KMS-11 (cell line): ENCODE data around the gene STX19.

Experiments used
- H2AFZ ChIP-seq: fragments of 200-600 bp; sonication (generic); 2 replicates; pipeline ENCODE4 v1.6.1; 2016; ENCODE audit warnings: antibody characterized with exemption, mixed run types, low read depth
- H3K27ac ChIP-seq: fragments of 200-600 bp; sonication (generic); 2 replicates; pipeline ENCODE4 v1.6.1; 2016; ENCODE audit warnings: mild to moderate bottlenecking, mixed run types
- H3K27me3 ChIP-seq: fragments of 200-600 bp; sonication (generic); 2 replicates; pipeline ENCODE4 v1.6.1; 2017; ENCODE audit warnings: mild to moderate bottlenecking, low read depth, mixed run types, moderate library complexity; ENCODE audit not compliant: insufficient read depth
- H3K36me3 ChIP-seq: fragments of 200-600 bp; sonication (generic); 2 replicates; pipeline ENCODE4 v1.6.1; 2017; ENCODE audit warnings: mild to moderate bottlenecking, mixed run types; ENCODE audit not compliant: insufficient read depth
- H3K4me1 ChIP-seq: fragments of 200-600 bp; sonication (generic); 2 replicates; pipeline ENCODE4 v1.6.1; 2016; ENCODE audit warnings: mild to moderate bottlenecking, low read depth, mixed run types; ENCODE audit not compliant: poor library complexity, severe bottlenecking
- H3K4me2 ChIP-seq: fragments of 200-600 bp; sonication (generic); 2 replicates; pipeline ENCODE4 v1.7.0; 2016; ENCODE audit warnings: mild to moderate bottlenecking, mixed run types
- H3K4me3 ChIP-seq: fragments of 200-600 bp; sonication (generic); IDR thresholded peaks from 2 replicates; pipeline ENCODE4 v1.6.1; 2017; ENCODE audit warnings: low read depth, low read length, mixed read lengths; ENCODE audit not compliant: insufficient read depth
- H3K79me2 ChIP-seq: fragments of 200-600 bp; sonication (generic); 2 replicates; pipeline ENCODE4 v1.6.1; 2016; ENCODE audit warnings: low read depth, mixed run types; ENCODE audit not compliant: insufficient read depth
- H3K9ac ChIP-seq: fragments of 200-600 bp; sonication (generic); 2 replicates; pipeline ENCODE4 v1.6.1; 2016; ENCODE audit warnings: mild to moderate bottlenecking, mixed run types
- H4K20me1 ChIP-seq: fragments of 200-600 bp; sonication (generic); 2 replicates; pipeline ENCODE4 v1.6.1; 2016; ENCODE audit warnings: mild to moderate bottlenecking, mixed run types; ENCODE audit not compliant: insufficient read depth
- TF ChIP-seq, protein P1 (sequence below): fragments of 200-600 bp; sonication (generic); conservative IDR thresholded peaks from 2 replicates; pipeline ENCODE4 v1.6.1; 2017; ENCODE audit warnings: low read depth, mild to moderate bottlenecking, antibody characterized with exemption, low read length, moderate library complexity, mixed read lengths

STX19 gene

DNA sequence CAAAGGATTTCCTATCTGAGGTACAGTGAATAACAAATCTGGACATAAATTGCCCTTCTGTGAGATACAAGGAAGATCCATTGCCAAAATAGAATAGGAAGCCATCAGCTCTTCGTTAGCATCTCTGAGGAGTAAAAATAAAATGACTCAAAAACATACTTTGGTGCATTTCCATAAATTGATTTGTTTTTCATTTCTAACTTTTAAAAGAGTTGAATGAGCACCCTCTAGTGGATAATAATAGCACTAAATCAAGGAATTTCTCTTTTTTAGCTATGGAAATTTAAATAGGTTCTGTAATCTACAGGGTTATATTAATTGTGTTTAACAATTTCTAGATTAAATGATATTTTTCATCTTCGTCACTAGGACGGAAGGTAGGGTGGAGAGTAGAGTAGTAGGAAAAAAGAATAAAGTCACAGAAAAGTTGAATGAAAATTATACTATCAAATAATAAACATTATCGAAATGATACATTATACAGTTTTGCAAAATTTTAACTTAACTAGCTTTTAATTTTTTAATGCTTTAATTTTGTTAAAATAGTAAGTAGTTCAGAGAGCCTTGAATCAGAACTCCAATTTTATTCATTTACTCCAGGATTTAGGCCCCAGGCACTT, 40.9 kb upstream of the STX19 start:
- H2AFZ ChIP-seq, result no peak overlapping the region

DNA sequence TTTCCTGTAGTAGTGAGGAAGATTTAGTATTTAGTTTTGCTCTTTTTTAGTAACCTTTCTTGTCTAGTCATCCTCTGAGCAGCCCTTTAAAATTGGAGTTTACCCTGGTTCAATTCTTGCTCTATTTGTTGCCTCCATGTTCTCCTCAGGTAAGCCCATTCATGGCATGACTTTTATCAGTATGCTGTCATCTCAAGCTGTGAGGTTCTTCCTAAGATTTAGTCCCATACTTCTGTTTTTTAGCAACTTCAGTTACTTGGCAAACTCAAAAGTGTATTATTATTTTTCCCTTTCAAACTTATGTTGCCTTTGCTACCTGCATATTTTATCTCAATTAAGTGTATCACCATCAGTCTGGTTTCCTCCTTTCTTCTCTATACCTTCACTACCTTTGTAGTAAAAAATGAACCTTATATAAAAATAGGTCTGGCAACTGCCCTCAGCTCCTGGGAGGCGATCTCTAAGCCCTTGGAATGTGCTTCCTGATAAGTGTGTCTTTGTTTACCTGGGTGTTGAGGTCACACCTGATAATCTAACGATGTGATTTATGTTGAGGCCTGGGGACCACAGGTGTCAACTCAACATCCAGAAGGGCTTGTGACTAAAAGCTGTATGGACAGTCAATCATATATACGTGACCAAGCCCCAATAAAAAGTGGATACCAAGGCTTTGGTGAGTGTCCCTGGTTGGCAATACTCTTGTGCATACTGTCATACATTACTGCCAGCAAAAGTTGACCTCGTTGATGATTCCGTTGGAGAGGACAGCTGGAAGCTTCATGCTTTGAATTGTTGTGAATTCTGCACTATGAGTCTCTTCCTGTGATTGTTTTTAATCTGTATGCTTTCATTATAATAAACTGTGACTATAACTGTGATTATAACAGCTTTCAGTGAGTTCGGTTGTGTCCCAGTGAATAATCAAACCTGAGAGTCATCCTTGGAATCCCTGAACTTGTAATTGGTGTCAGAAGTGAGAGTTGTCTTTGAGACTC, 38.4 kb upstream of the STX19 start:
- H3K36me3 ChIP-seq, result no peaks in the 10 kb centered on the region
- peaks cover 14% of the 10 kb centered on the region; the same call in 1 of the 2 replicates for H3K79me2 ChIP-seq
- H3K4me2 ChIP-seq, result no peak overlapping the region
- H3K9ac ChIP-seq, result no peak overlapping the region
- H2AFZ ChIP-seq, result no peak overlapping the region
- no peaks in the 10 kb centered on the region for H3K27me3 ChIP-seq
- no peak overlapping the region for H3K27ac ChIP-seq
- TF ChIP-seq, protein P1, sequence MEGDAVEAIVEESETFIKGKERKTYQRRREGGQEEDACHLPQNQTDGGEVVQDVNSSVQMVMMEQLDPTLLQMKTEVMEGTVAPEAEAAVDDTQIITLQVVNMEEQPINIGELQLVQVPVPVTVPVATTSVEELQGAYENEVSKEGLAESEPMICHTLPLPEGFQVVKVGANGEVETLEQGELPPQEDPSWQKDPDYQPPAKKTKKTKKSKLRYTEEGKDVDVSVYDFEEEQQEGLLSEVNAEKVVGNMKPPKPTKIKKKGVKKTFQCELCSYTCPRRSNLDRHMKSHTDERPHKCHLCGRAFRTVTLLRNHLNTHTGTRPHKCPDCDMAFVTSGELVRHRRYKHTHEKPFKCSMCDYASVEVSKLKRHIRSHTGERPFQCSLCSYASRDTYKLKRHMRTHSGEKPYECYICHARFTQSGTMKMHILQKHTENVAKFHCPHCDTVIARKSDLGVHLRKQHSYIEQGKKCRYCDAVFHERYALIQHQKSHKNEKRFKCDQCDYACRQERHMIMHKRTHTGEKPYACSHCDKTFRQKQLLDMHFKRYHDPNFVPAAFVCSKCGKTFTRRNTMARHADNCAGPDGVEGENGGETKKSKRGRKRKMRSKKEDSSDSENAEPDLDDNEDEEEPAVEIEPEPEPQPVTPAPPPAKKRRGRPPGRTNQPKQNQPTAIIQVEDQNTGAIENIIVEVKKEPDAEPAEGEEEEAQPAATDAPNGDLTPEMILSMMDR, result no peak
- H4K20me1 ChIP-seq, result no peaks in the 10 kb centered on the region
- peaks cover 42% of the 10 kb centered on the region for H3K4me1 ChIP-seq
- no peak overlapping the region for H3K4me3 ChIP-seq

More for the DNA sequence above, 40.9 kb upstream of the STX19 start:
- Histone ChIP-seq H3K27me3 (no peaks in the 10 kb centered on the region), H3K4me1 (peaks cover 37% of the 10 kb centered on the region), H3K79me2 (0 out of 2 replicates have a peak, but pooled peaks cover 5% of the 10 kb centered on the region), H3K9ac (no peak overlapping the region), H4K20me1 (no peaks in the 10 kb centered on the region), H3K27ac (no peak overlapping the region), H3K4me2 (no peak overlapping the region), H3K4me3 (no peak overlapping the region), H3K36me3 (no peaks in the 10 kb centered on the region)
- TF ChIP-seq, protein P1, result peak; percentile 77

DNA sequence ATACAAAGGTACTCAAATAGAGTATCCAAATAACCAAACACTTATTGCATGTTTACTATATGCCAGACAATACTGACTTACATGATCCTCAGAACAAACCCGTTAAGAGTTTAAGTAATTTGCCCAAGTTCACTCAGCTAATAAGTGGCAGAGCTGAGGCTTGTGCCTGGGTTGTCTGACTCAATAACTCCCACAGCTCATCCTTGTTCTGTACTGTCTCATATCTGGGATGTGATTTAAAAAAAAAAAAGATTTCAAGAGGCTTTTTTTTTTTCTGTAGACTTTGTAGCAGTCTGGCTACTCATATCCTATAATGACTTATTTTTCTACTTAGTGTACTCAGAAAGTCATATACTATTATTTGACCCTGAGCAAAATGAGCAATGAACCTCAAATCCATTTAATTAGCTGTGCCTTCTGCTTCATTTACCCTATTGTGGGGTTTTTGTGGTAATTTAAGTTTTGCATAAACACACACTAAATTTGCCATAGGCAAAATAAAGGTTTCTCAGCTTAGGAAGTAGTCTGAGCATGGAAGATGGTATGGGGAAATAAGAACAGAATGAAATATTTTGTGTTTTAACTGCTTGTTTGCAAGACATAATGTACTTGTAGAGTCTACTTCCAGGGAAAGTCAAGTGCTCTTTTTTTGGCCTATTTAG, 37.6 kb upstream of the STX19 start:
- Histone ChIP-seq H4K20me1 (no peaks in the 10 kb centered on the region), H3K4me2 (no peak overlapping the region), H2AFZ (no peak overlapping the region), H3K27ac (no peak overlapping the region), H3K27me3 (no peaks in the 10 kb centered on the region), H3K79me2 (peaks cover 14% of the 10 kb centered on the region; the same call in 1 of the 2 replicates), H3K4me3 (no peak overlapping the region), H3K36me3 (no peaks in the 10 kb centered on the region), H3K9ac (no peak overlapping the region), H3K4me1 (peaks cover 36% of the 10 kb centered on the region)
- TF ChIP-seq, protein P1, result no peak

DNA sequence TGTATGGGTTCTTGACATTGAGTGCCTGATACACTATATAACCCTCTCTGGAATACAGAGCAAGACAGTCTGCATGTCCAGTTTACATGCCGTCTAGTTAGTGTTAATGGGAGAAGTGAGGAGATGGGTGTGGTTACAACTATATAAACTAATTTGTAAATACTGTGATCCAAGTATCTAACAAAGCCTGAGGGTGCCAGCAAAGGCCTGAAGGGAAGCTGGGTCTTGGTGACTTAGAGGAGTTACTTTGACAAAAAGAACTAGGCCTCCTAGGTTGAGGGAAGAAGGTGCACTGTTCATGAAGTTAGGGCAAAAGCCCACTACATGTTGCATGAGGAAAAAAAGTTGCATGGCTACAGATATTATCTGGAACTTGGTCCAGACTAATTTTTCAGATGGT, 36.7 kb upstream of the STX19 start:
- Histone ChIP-seq H3K27me3 (no peaks in the 10 kb centered on the region), H3K4me3 (no peak overlapping the region), H3K4me1 (peaks cover 27% of the 10 kb centered on the region), H2AFZ (no peak overlapping the region), H3K4me2 (no peak overlapping the region), H3K79me2 (peaks cover 14% of the 10 kb centered on the region; the same call in 1 of the 2 replicates), H3K36me3 (no peaks in the 10 kb centered on the region), H3K27ac (no peak overlapping the region), H4K20me1 (no peaks in the 10 kb centered on the region), H3K9ac (no peak overlapping the region)
- TF ChIP-seq, protein P1, result no peak
